ENCODE measurements around the gene IGF2BP3. TPM values are rescaled to one million over a fixed set of nuclear protein-coding genes. Genes with fewer than 3 reads are reported as not detected.

The IGF2BP3 gene
- total and polyA plus RNA-seq, 2 donors (not counting 1 experiment from before 2014, with no cell fraction given) = 4.3 to 11.2 TPM

GRCh38 chr7:23380556-23380955 is 89.7 kb downstream of the IGF2BP3 start:
- H3K27ac ChIP-seq (ENCODE audit: insufficient read depth, low read length) = no peak overlapping the region
- no peak for TF ChIP-seq EZH2 (IDR thresholded peaks at IDR 0.05; ENCODE audit: low read length, missing control alignments)
- no peak for TF ChIP-seq CTCF (conservative IDR thresholded peaks at IDR 0.05 in 1 of 2, IDR thresholded peaks at IDR 0.05 in 1 of 2; ENCODE audit: low read depth in 1 of 2, low read length in 2 of 2)
- H3K4me3 ChIP-seq (replicated peaks in 1 of 4; ENCODE audit: control extremely low read depth in 1 of 4, insufficient read depth in 1 of 4, low read depth in 3 of 4, low read length in 4 of 4) = no peak overlapping the region
- H3K4me2 ChIP-seq (ENCODE audit: extremely low read depth, insufficient read depth, low read length) = no peak overlapping the region
- H2AFZ ChIP-seq (ENCODE audit: low read length) = no peak overlapping the region
- no peaks in the 10 kb centered on the region for H3K4me1 ChIP-seq (ENCODE audit: control insufficient read depth, extremely low read depth, insufficient read depth, low read length)
- no peak overlapping the region for H3K9ac ChIP-seq (ENCODE audit: insufficient read depth, low read length)
- no peaks in the 10 kb centered on the region for H3K27me3 ChIP-seq (ENCODE audit: control insufficient read depth, insufficient read depth, low read length)
- no peaks in the 10 kb centered on the region for H3K9me3 ChIP-seq (ENCODE audit: control insufficient read depth, insufficient read depth, low read depth, low read length)
- DNase-seq (ENCODE audit: low read depth in 2 of 2) = no peak
- H3K79me2 ChIP-seq (ENCODE audit: control insufficient read depth, insufficient read depth, low read length) = no peaks in the 10 kb centered on the region
- no peaks in the 10 kb centered on the region for H4K20me1 ChIP-seq (ENCODE audit: control insufficient read depth, extremely low read depth, insufficient read depth, low read length)
- H3K36me3 ChIP-seq (ENCODE audit: control insufficient read depth, insufficient read depth, low read length) = no peaks in the 10 kb centered on the region

GRCh38 chr7:23378996-23379395 is 91.3 kb downstream of the IGF2BP3 start:
- H3K4me3 ChIP-seq (replicated peaks in 1 of 4; ENCODE audit: control extremely low read depth in 1 of 4, insufficient read depth in 1 of 4, low read depth in 3 of 4, low read length in 4 of 4) = no peak overlapping the region
- no peaks in the 10 kb centered on the region for H3K79me2 ChIP-seq (ENCODE audit: control insufficient read depth, insufficient read depth, low read length)
- H3K4me1 ChIP-seq (ENCODE audit: control insufficient read depth, extremely low read depth, insufficient read depth, low read length) = peaks cover 2% of the 10 kb centered on the region

GRCh38 chr7:23377134-23377533 is 93.2 kb downstream of the IGF2BP3 start:
- H3K36me3 ChIP-seq (ENCODE audit: control insufficient read depth, insufficient read depth, low read length) = no peaks in the 10 kb centered on the region
- peaks cover 3% of the 10 kb centered on the region for H3K4me1 ChIP-seq (ENCODE audit: control insufficient read depth, extremely low read depth, insufficient read depth, low read length)
- H3K79me2 ChIP-seq (ENCODE audit: control insufficient read depth, insufficient read depth, low read length) = no peaks in the 10 kb centered on the region
- no peaks in the 10 kb centered on the region for H3K9me3 ChIP-seq (ENCODE audit: control insufficient read depth, insufficient read depth, low read depth, low read length)
- no peaks in the 10 kb centered on the region for H4K20me1 ChIP-seq (ENCODE audit: control insufficient read depth, extremely low read depth, insufficient read depth, low read length)
- TF ChIP-seq EZH2 (IDR thresholded peaks at IDR 0.05; ENCODE audit: low read length, missing control alignments) = no peak
- TF ChIP-seq CTCF (conservative IDR thresholded peaks at IDR 0.05 in 1 of 2, IDR thresholded peaks at IDR 0.05 in 1 of 2; ENCODE audit: low read depth in 1 of 2, low read length in 2 of 2) = no peak
- DNase-seq (ENCODE audit: low read depth in 2 of 2) = peak; percentile 54 to 56
- H2AFZ ChIP-seq (ENCODE audit: low read length) = no peak overlapping the region
- H3K4me2 ChIP-seq (ENCODE audit: extremely low read depth, insufficient read depth, low read length) = no peak overlapping the region
- H3K27ac ChIP-seq (ENCODE audit: insufficient read depth, low read length) = no peak overlapping the region
- H3K9ac ChIP-seq (ENCODE audit: insufficient read depth, low read length) = no peak overlapping the region
- no peak overlapping the region for H3K4me3 ChIP-seq (replicated peaks in 1 of 4; ENCODE audit: control extremely low read depth in 1 of 4, insufficient read depth in 1 of 4, low read depth in 3 of 4, low read length in 4 of 4)
- no peaks in the 10 kb centered on the region for H3K27me3 ChIP-seq (ENCODE audit: control insufficient read depth, insufficient read depth, low read length)

More at GRCh38 chr7:23378996-23379395, 91.3 kb downstream of the IGF2BP3 start:
- Histone ChIP-seq H3K27me3 (ENCODE audit: control insufficient read depth, insufficient read depth, low read length) (no peaks in the 10 kb centered on the region), H4K20me1 (ENCODE audit: control insufficient read depth, extremely low read depth, insufficient read depth, low read length) (no peaks in the 10 kb centered on the region), H3K36me3 (ENCODE audit: control insufficient read depth, insufficient read depth, low read length) (no peaks in the 10 kb centered on the region), H3K9me3 (ENCODE audit: control insufficient read depth, insufficient read depth, low read depth, low read length) (no peaks in the 10 kb centered on the region), H2AFZ (ENCODE audit: low read length) (no peak overlapping the region), H3K4me2 (ENCODE audit: extremely low read depth, insufficient read depth, low read length) (no peak overlapping the region), H3K9ac (ENCODE audit: insufficient read depth, low read length) (no peak overlapping the region), H3K27ac (ENCODE audit: insufficient read depth, low read length) (no peak overlapping the region)
- no peak for DNase-seq (ENCODE audit: low read depth in 2 of 2)
- TF ChIP-seq CTCF (conservative IDR thresholded peaks at IDR 0.05 in 1 of 2, IDR thresholded peaks at IDR 0.05 in 1 of 2; ENCODE audit: low read depth in 1 of 2, low read length in 2 of 2) (no peak), EZH2 (IDR thresholded peaks at IDR 0.05; ENCODE audit: low read length, missing control alignments) (no peak)
